GOT3 (cell line): ENCODE measurements around the gene SCYGR2.

Source experiments
- DNase-seq: peaks from one replicate; lab custom pipeline; 2025; ENCODE audit warnings: mixed read lengths; lab: John Stamatoyannopoulos, UW

The SCYGR2 gene

DNA sequence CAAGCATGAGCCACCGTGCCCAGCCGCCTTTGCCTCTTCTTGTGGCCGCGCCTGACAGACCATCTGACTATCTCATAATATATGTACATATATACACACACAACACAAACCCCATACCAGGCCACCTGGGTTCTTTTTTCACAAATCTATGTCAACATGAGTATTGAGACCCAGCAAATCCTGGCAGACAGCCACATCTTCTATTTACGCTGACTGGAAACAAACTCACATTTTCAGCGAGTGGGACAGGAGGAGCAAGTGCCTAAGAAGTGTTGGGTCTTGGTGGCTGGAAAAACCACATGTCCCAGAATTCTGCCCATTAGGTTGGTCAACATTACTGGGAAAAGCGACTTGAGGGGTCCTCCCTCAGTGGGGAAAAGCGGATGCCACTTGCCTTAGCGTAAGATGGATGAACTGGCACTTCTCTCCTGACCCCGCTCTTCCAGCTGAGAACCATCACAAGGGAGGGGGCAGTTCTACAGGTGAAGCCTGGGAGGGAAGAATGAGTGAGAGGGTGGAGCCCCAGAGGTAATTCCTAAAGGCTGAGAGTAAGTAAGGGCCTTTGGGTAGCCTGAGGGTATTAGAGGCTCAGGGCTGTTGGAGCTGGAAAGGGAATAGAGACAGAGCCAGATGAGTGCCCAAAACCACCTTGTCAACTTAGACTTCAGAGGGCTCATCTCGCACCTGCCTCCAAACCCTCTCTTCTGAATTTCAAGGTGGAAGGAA is 14.0 kb downstream of the SCYGR2 start:
- no peak for DNase-seq

GRCh38 chr2:227613272-227613660 is 14.6 kb downstream of the SCYGR2 start:
- no peak for DNase-seq

DNA sequence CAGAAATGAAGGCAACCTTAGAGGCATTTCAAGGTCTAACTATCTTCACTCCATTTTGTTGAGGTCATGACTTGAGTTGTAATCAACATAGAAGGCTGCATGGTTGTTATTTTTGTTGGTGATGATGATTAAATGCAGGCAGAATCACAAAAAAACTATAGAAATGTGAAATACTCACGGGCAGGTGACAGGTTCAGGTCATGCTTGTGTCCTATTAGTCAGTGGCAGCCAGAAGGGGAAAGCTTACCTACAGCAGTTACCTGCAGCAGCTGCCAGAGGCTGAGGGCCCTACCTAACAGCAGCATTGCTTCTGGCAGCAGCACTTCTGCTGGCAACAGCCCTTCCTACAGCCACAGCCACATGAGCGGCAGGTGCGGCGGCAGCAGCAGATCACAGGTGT is 15.6 kb downstream of the SCYGR2 start:
- no peak for DNase-seq

DNA sequence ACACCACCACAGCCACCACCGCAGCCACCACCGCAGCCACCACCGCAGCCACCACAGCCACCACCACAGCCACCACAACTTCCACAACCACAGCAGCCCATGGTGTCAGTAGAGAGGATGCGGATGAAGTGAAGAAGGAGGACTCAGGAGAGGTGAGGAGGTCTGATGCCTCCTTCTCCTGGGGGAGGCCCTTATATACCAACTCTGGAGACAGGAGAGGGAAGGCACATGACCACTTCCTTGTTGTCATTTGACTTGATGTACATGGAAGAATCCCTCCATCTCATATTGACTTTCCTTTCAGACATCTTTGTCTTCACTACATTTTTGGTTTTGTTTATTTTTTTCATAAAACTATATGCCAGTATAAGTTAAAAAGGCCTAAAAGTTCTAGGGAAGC is 16.0 kb downstream of the SCYGR2 start, which contains the start of gene SCYGR3:
TSS of gene SCYGR3 (minus strand) at position 101 of the 400 bp plus-strand sequence. CDS start at position 101, 0 bp downstream.
- no peak for DNase-seq

DNA sequence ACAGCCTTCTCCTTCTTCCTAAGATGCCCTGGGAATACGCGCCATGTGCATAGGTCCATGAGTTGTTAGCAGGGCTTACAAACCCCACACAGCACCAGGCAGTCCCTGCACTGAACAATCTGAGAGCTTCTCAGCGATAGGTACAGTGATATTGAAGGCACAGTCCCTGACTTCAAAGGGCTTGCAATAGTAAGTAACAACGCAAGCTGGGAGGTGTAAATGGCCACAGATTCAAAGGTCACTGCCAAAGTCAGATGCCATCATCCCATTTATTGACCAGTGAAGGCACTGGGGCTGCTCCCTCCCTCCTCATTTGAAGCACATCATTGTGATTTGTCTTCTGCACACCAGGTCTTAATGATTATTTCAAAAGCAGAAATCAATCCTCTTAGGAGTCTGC is 16.5 kb downstream of the SCYGR2 start:
- DNase-seq: no peak

- no peak for DNase-seq
These were observed 17.2 kb downstream of the SCYGR2 start for GRCh38 chr2:227615906-227616305.

- no peak for DNase-seq
These were observed 17.9 kb downstream of the SCYGR2 start for GRCh38 chr2:227616631-227617030.

DNA sequence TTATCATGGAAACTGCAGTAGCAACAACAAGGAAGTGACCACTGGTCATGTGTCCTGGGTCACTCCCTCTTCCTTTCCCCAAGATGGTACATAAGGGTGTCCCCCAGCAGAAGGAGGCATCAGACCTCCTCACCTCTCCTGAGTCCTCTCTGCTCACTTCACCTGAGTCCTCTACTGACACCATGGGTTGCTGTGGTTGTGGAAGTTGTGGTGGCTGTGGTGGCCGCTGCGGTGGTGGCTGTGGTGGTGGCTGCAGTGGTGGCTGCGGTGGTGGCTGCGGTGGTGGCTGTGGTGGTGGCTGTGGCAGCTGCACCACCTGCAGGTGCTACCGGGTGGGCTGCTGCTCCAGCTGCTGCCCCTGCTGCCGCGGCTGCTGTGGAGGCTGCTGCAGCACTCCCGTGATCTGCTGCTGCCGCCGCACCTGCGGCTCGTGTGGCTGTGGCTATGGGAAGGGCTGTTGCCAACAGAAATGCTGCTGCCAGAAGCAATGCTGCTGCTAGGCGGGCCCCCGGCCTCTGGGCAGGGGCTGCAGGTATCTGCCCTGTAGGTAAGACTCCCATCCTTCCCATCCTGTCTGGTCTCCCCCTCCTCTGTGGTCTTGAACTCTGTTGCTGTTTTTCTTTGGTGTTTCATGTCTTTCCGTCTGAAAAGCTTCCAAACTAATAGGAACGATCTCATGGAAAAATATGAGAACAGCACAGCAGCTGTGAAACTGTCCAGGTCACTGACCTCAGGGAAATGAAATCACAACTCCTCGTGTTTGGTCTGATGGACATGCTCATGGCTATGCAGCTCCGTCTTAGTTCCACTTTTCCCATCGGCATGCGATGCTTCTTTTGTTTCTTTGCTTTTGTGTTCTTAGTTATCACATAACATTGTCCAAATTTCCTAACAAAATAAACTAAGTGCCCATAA is 18.9 kb downstream of the SCYGR2 start, which contains the start of gene SCYGR4:
TSS of gene SCYGR4 (plus strand) at position 183 of the 915 bp plus-strand sequence. CDS start at position 183, 0 bp downstream.
- DNase-seq: no peak

DNA sequence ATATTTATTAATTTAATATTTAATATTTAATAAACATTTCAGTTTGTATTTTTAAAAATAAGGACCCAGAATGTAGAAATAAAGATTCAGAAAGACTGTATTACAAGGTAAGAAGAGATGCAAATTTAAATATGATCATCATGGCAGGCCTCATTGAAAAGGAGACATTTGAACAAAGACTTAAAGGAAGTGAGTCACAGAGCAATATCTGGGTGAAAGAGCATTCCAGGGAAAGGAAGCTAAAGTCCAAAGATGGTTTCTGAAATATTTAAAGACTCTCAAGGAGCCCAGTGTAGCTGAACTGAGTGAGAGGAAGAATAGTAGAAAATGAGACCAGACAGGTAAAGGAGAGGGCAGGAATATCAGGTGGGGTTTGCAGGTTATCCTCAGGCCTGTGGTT is 24.5 kb downstream of the SCYGR2 start:
- no peak for DNase-seq

DNA sequence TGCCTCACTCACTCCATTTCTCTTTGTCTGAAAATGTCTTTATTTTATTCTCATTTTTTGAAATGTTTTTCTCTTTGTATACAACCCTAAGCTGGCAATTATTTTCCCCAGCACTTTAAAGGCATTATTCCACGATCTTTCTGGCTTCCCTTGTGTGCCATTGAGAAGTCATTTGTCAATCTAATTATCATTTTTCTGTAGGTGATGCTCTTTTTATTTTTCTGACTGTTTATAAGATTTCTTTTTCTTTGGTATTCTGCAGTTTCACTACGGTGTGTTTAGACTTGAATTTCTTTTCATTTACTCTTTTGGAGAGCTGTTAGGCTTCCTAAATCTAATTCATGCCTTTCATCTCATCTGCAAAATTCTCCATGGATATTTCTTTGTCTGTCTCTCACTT is 26.7 kb downstream of the SCYGR2 start:
- no peak for DNase-seq

GRCh38 chr2:227626580-227627151 is 28.0 kb downstream of the SCYGR2 start:
- no peak for DNase-seq

DNA sequence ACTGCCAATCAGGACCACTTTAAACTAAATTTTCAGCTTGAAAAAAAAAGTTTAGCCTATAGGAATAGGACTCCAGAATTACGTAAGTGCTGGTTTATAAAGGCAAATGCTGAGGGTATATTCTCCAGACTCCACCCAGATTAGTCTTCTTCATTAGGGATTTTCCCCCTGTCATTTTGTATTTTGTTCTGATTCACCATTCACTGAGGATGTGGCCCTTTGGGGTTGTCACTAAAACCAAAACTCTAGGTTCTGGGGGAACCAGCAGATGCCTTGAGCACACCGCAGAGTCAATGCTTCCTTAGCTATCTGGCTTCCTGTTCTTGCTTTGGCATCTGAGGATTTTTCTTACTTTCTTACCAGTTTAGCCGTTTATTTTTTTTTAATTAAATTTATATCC is 29.1 kb downstream of the SCYGR2 start:
- DNase-seq: no peak

- no peak for DNase-seq
These were observed 30.7 kb downstream of the SCYGR2 start for GRCh38 chr2:227629435-227629834.

GRCh38 chr2:227630322-227630721 is 31.6 kb downstream of the SCYGR2 start:
- DNase-seq: no peak

DNA sequence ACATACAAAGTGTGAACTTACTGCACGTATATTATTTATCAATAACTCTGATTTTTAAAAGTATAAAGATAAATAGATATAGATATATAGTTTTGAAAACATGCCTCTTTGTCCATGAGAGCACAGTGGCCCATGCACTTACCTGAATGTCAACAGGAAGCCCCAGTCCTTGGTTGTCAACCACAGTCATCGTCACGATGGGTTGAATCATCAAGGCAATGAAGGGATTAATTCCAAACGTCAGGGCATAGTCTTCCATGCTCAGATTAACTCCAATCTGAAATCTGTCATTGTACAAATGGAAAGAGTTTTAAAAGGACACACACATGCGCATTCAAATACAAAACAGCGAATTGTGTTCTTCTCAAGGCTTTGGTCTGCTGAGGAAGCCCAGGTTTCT is 34.1 kb downstream of the SCYGR2 start:
- DNase-seq: no peak

DNA sequence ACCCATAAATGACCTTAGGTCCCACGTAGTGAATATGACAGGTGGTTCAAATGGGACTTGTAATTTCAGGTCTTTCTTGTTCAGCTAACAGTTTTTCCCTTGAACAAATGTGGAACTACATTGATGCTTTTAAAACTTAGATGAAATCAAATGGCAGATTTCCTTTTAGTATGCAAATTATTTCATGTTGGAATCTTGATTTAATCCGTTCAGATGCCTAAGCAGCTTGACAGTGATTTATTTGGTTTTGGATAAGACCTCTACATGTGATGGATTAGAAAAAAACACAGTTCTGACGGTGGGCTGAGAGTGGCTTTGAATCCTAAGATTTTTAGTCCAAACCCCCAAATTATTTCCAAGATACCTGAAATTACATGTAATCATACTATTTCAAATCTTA is 35.5 kb downstream of the SCYGR2 start:
- no peak for DNase-seq

- DNase-seq: no peak
These were observed 44.0 kb downstream of the SCYGR2 start for GRCh38 chr2:227642656-227643055.

DNA sequence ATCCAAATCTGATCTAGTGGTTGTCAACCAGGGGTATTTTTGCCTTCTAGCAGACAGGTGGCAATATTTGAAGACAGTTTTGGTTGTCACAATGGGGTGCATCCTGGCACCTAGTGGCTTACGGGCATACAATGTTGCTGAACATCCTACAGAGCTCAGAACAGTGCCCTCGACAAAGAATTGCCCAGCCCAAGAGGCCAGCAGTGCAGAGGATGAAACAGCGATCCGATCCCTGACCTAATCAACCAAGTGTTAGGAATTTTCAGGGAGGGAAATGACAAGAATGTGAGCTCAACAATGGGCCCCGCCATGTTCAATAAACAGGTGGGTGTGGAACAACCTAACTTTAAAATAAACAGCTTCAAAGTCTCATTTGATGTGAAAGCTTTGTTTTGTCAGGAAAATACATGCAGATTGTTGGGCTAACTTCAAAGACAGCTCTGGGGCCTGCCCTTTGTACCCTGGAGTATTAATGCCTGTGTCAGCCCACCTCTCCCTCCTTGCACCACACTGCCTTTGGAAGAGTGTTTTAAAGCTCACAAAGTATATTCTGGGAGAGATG is 45.4 kb downstream of the SCYGR2 start:
- DNase-seq: no peak
